ENCODE data around the gene CYP39A1.

Gene CYP39A1

GRCh38 chr6:46652603-46653438 is at the start of gene CYP39A1, which contains the start of gene SLC25A27:
TSS of gene CYP39A1 (minus strand) at chr6:46652818. CDS start at chr6:46652582, 236 bp downstream.
TSS of gene SLC25A27 (plus strand) at chr6:46652975. CDS start at chr6:46653193, 218 bp downstream.
- DNase-seq: peak; percentile 89 to 91

GRCh38 chr6:46699970-46700369 is 47.4 kb upstream of the CYP39A1 start:
- DNase-seq: no peak

GRCh38 chr6:46690911-46691451 is 38.4 kb upstream of the CYP39A1 start:
- DNase-seq: no peak

- no peak for DNase-seq
Observed at GRCh38 chr6:46690141-46690755, 37.6 kb upstream of the CYP39A1 start.

GRCh38 chr6:46689657-46690056 is 37.0 kb upstream of the CYP39A1 start:
- DNase-seq: no peak

GRCh38 chr6:46688966-46689335 is 36.3 kb upstream of the CYP39A1 start:
- DNase-seq: no peak

GRCh38 chr6:46688117-46688965 is 35.7 kb upstream of the CYP39A1 start:
- no peak for DNase-seq

- DNase-seq: no peak
Observed at GRCh38 chr6:46687619-46688097, 35.0 kb upstream of the CYP39A1 start, which contains the start of gene TDRD6. TSS of gene TDRD6 (plus strand) at chr6:46687885. CDS start at chr6:46688129, 244 bp downstream.

- DNase-seq: no peak
Observed at GRCh38 chr6:46684771-46685170, 32.2 kb upstream of the CYP39A1 start.

- DNase-seq: no peak
Observed at GRCh38 chr6:46677314-46677654, 24.7 kb upstream of the CYP39A1 start.

- no peak for DNase-seq
Observed at GRCh38 chr6:46676604-46677313, 24.1 kb upstream of the CYP39A1 start.

- no peak for DNase-seq
Observed at GRCh38 chr6:46674410-46674809, 21.8 kb upstream of the CYP39A1 start.

- DNase-seq: no peak
Observed at GRCh38 chr6:46667377-46667776, 14.8 kb upstream of the CYP39A1 start.

- no peak for DNase-seq
Observed at GRCh38 chr6:46661483-46661882, 8.9 kb upstream of the CYP39A1 start.

- DNase-seq: no peak
Observed at GRCh38 chr6:46657642-46658041, 5.0 kb upstream of the CYP39A1 start.

- DNase-seq: no peak
Observed at GRCh38 chr6:46655803-46656202, 3.2 kb upstream of the CYP39A1 start.

- no peak for DNase-seq
Observed at GRCh38 chr6:46653439-46654195, 999 bp upstream of the CYP39A1 start.

- DNase-seq: no peak
Observed at GRCh38 chr6:46652232-46652602, 401 bp downstream of the CYP39A1 start.

GRCh38 chr6:46651816-46652215 is 802 bp downstream of the CYP39A1 start:
- no peak for DNase-seq

GRCh38 chr6:46651006-46651405 is 1.6 kb downstream of the CYP39A1 start:
- DNase-seq: no peak

GRCh38 chr6:46648869-46649492 is 3.6 kb downstream of the CYP39A1 start:
- no peak for DNase-seq
